OCI-LY3 (cell line): ENCODE measurements around the gene C1orf122.

ENCODE experiments used
- H2AFZ ChIP-seq: fragments of 200-600, 300-600 bp; shearing (Covaris generic); 2 replicates; pipeline ENCODE4 v1.6.0; 2014; ENCODE audit warnings: antibody characterized with exemption, low read depth, low read length
- H3K27ac ChIP-seq: fragments of 200-600, 300-600 bp; sonication (generic); 2 replicates; pipeline ENCODE4 v1.5.1; 2014; ENCODE audit warnings: mild to moderate bottlenecking, low read length, moderate library complexity, mixed read lengths
- H3K27me3 ChIP-seq: fragments of 200-600, 300-600 bp; sonication (generic); 2 replicates; pipeline ENCODE4 v1.6.1; 2014; ENCODE audit warnings: low read depth, low read length, mixed read lengths
- H3K36me3 ChIP-seq: fragments of 200-600, 300-600 bp; sonication (generic); replicated peaks from 2 replicates; pipeline ENCODE3; 2014; ENCODE audit warnings: low read depth, low read length, mixed read lengths
- H3K4me1 ChIP-seq: fragments of 300-600, 200-600 bp; sonication (generic); 2 replicates; pipeline ENCODE4 v1.6.1; 2014; ENCODE audit warnings: low read length, mixed read lengths
- H3K4me2 ChIP-seq: fragments of 200-600, 300-600 bp; sonication (generic); 2 replicates; pipeline ENCODE4 v1.6.1; 2014; ENCODE audit warnings: low read length, mixed read lengths
- H3K4me3 ChIP-seq: fragments of 300-600, 200-600 bp; sonication (generic); 2 replicates; pipeline ENCODE4 v1.5.1; 2014; ENCODE audit warnings: antibody characterized with exemption, mild to moderate bottlenecking, low read length, moderate library complexity
- H3K79me2 ChIP-seq: fragments of 300-600, 200-600 bp; shearing (Covaris generic); 2 replicates; pipeline ENCODE4 v1.6.1; 2014; ENCODE audit warnings: mild to moderate bottlenecking, low read length, mixed read lengths
- H3K9ac ChIP-seq: fragments of 300-600, 200-600 bp; shearing (Covaris generic); 2 replicates; pipeline ENCODE4 v1.6.0; 2014; ENCODE audit warnings: mild to moderate bottlenecking, low read length, moderate library complexity
- H3K9me3 ChIP-seq: fragments of 200-600, 300-600 bp; shearing (Covaris generic); 2 replicates; pipeline ENCODE4 v1.6.1; 2014; ENCODE audit warnings: low read length, mixed read lengths; ENCODE audit not compliant: insufficient read depth
- H4K20me1 ChIP-seq: fragments of 200-600, 300-600 bp; sonication (generic); 2 replicates; pipeline ENCODE4 v1.6.1; 2016; ENCODE audit warnings: low read length, mixed read lengths; ENCODE audit not compliant: insufficient read depth
- EZH2phosphoT487 ChIP-seq: fragments of 200-600 bp; shearing (Covaris generic); IDR thresholded peaks from 2 replicates; pipeline ENCODE4 v1.6.1; 2018; ENCODE audit warnings: antibody characterized with exemption, mixed run types, low read depth
- TF ChIP-seq, protein P1 (sequence below): fragments of 200-600, 300-600 bp; sonication (generic); IDR thresholded peaks from 2 replicates; pipeline ENCODE4 v1.5.1; 2014; ENCODE audit warnings: antibody characterized with exemption, low read length, low read depth

The C1orf122 gene

DNA sequence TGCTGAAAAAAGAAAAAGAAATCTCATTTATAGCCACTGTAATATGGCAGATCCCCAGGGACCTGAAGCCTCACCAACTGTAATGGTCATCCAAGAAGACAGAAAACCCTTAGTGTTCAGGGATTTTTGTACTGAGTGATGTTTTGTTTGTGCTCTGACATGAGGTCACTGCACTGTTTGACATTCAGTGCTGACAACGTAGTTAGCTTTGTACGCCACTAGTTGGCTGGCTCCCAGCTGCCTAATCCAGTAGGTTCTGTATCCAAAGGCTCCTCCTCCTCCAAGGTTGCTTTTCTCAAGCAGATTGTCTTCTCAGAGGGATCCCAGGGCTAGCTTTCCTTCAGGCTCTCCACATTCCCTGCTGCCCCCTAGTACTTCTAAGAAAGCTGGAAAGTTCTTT lies 9.9 kb downstream of the C1orf122 start:
- no peak overlapping the region for H2AFZ ChIP-seq
- peaks cover 32% of the 10 kb centered on the region for H3K36me3 ChIP-seq
- H3K9me3 ChIP-seq, result no peaks in the 10 kb centered on the region
- no peaks in the 10 kb centered on the region for H3K27me3 ChIP-seq
- peaks cover 20% of the 10 kb centered on the region for H3K4me1 ChIP-seq
- H3K4me3 ChIP-seq, result no peak overlapping the region
- H3K27ac ChIP-seq, result no peak overlapping the region
- TF ChIP-seq, protein P1, sequence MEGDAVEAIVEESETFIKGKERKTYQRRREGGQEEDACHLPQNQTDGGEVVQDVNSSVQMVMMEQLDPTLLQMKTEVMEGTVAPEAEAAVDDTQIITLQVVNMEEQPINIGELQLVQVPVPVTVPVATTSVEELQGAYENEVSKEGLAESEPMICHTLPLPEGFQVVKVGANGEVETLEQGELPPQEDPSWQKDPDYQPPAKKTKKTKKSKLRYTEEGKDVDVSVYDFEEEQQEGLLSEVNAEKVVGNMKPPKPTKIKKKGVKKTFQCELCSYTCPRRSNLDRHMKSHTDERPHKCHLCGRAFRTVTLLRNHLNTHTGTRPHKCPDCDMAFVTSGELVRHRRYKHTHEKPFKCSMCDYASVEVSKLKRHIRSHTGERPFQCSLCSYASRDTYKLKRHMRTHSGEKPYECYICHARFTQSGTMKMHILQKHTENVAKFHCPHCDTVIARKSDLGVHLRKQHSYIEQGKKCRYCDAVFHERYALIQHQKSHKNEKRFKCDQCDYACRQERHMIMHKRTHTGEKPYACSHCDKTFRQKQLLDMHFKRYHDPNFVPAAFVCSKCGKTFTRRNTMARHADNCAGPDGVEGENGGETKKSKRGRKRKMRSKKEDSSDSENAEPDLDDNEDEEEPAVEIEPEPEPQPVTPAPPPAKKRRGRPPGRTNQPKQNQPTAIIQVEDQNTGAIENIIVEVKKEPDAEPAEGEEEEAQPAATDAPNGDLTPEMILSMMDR, result no peak
- no peak for TF ChIP-seq EZH2phosphoT487
- H3K79me2 ChIP-seq, result no peaks in the 10 kb centered on the region
- no peak overlapping the region for H3K4me2 ChIP-seq
- no peak overlapping the region for H3K9ac ChIP-seq
- no peaks in the 10 kb centered on the region for H4K20me1 ChIP-seq

DNA sequence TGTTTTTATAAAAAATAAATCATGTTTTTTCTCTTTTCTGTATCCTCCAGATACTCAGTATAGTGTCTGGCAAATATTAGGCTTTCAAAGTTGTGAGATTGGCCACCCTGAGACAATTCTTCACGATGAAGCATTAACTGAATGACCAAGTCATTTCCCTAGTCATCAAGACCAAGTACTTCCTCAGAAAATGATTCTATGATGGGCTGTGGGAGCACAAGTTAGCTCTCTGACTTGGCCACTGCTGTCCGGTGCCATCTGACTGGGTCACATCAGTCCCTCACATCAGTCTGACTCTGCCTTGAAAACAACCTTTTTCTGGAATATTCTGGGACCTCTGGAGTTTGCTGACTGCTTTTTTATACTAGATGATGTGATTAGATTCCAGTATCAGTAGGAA lies 13.9 kb downstream of the C1orf122 start:
- H3K9me3 ChIP-seq, result no peaks in the 10 kb centered on the region
- H3K27ac ChIP-seq, result no peak overlapping the region
- no peak overlapping the region for H2AFZ ChIP-seq
- no peak overlapping the region for H3K9ac ChIP-seq
- no peak overlapping the region for H3K4me2 ChIP-seq
- H3K36me3 ChIP-seq, result peaks cover 36% of the 10 kb centered on the region
- H3K4me1 ChIP-seq, result peaks cover 20% of the 10 kb centered on the region
- no peaks in the 10 kb centered on the region for H3K79me2 ChIP-seq
- no peak overlapping the region for H3K4me3 ChIP-seq
- no peaks in the 10 kb centered on the region for H4K20me1 ChIP-seq
- TF ChIP-seq EZH2phosphoT487, result no peak
- TF ChIP-seq, protein P1, result no peak
- no peaks in the 10 kb centered on the region for H3K27me3 ChIP-seq

DNA sequence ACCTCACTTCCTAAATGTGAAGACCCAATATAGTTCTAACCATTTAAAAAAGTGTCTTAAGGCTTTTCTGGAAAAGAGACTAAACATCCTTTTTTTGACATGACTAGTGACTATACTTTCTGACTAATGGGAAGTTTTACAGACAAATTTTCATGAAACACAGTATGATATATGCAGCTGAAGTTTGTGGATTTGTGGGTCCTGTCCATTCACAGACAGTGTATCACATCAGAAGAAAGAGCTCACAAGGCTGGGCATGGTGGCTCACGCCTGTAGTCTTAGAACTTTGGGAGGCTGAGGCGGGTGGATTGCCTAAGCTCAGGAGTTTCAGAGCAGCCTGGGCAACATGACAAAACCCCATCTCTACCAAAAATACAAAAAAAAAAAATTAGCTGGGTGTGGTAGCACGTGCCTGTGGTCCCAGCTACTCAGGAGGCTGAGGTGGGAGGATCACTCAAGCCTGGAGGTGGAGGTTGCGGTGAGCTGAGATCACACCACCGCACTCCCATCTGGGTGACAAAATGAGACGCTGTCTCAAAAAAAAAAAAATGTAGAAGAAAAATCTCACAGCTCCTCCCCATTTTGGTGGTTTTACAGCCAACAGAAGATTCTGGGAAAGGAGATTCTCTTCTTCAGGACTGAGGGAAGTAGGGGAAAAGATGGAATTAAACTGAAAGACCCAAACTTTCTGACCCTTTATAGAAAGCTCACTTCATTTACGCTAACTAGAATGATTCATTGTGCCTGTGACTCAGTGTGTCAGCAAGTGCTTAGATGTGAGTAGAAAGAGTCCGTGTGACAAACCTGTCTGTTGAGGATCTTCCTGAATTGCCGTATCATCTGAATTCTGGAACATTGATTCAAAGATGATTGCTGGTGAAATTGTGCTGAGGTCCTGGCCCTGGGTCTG lies 15.6 kb downstream of the C1orf122 start:
- no peaks in the 10 kb centered on the region for H3K79me2 ChIP-seq
- H3K4me2 ChIP-seq, result no peak overlapping the region
- H3K9ac ChIP-seq, result no peak overlapping the region
- H3K4me3 ChIP-seq, result no peak overlapping the region
- H4K20me1 ChIP-seq, result no peaks in the 10 kb centered on the region
- H3K4me1 ChIP-seq, result peaks cover 20% of the 10 kb centered on the region
- no peaks in the 10 kb centered on the region for H3K27me3 ChIP-seq
- TF ChIP-seq EZH2phosphoT487, result no peak
- H3K36me3 ChIP-seq, result peaks cover 29% of the 10 kb centered on the region
- no peak overlapping the region for H2AFZ ChIP-seq
- H3K27ac ChIP-seq, result no peak overlapping the region
- no peaks in the 10 kb centered on the region for H3K9me3 ChIP-seq

DNA sequence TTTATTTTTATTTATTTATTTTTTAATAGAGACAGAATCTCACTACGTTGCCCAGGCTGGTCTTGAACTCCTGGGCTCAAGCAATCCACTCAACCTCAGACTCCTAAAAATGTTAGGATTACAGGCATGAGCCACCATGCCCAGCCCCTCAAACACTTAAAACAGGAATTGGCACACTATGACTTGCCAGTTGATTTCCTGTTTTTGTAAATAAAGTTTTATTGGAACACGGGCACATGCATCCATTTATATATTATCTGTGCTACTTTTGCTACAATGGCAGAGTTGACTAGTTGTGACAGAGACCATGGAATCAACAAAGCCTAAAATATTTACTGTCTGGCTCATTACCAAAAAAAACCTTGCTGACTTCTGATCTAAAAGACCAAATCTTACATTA lies 16.4 kb downstream of the C1orf122 start:
- Histone ChIP-seq H3K9ac (no peak overlapping the region), H3K27me3 (no peaks in the 10 kb centered on the region), H3K9me3 (no peaks in the 10 kb centered on the region), H4K20me1 (no peaks in the 10 kb centered on the region), H3K36me3 (peaks cover 27% of the 10 kb centered on the region), H3K4me2 (no peak overlapping the region), H2AFZ (no peak overlapping the region), H3K4me1 (peaks cover 20% of the 10 kb centered on the region), H3K27ac (no peak overlapping the region), H3K4me3 (no peak overlapping the region), H3K79me2 (no peaks in the 10 kb centered on the region)
- no peak for TF ChIP-seq EZH2phosphoT487
- TF ChIP-seq, protein P1, result no peak
